ENCODE results near the gene PRR22.

PRR22 gene

DNA sequence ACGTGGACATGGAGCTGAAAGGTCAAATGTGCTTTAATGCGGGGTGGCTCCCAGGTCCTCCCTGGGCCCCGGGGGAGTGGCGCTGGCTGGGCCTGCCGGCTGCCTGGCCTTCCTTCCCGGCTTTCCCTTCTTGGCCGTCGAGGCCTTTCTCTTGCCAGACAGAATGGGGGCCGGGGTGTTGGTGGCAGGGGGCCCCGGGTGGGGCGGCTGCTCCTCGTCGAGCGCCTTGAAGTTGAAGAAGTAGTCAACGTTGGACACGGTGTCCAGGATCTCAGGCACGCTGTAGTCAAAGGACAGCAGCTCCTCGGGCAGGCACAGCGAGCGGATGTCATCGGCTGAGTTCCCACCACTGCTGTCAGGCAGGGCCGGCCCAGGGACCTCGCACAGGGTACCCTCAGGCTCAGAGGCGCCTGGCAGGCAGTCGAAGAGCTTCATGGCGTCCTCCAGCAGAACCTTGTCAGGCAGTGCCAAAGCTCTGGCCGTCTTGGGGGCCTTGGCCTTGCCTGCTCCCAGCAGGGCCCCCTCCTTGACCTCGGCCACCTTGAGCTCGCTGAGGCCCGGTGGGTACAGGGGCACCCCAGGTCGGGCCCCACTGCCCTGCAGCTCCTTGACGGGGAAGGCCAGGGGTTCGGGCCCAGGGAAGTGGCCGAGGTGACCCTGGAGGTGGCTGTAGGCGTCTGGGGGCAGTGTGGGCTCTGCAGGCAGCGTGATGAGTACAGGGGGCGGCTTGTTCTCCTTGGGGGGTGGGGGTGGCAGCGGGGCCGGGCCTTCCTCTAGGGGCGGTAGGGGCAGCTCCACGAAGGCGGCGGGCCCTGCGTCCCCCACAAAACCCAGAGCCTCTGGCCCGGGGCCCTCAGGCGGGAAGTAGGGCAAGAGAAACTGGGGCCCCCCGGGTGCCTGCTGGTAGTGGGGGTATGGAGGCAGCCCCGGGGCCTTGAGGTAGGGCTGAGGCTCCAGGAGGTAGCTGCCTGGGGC is 1.3 kb downstream of the PRR22 start:
- no peak for DNase-seq (ENCODE audit: low spot score)
- TF ChIP-seq, protein P1, sequence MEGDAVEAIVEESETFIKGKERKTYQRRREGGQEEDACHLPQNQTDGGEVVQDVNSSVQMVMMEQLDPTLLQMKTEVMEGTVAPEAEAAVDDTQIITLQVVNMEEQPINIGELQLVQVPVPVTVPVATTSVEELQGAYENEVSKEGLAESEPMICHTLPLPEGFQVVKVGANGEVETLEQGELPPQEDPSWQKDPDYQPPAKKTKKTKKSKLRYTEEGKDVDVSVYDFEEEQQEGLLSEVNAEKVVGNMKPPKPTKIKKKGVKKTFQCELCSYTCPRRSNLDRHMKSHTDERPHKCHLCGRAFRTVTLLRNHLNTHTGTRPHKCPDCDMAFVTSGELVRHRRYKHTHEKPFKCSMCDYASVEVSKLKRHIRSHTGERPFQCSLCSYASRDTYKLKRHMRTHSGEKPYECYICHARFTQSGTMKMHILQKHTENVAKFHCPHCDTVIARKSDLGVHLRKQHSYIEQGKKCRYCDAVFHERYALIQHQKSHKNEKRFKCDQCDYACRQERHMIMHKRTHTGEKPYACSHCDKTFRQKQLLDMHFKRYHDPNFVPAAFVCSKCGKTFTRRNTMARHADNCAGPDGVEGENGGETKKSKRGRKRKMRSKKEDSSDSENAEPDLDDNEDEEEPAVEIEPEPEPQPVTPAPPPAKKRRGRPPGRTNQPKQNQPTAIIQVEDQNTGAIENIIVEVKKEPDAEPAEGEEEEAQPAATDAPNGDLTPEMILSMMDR (IDR thresholded peaks at IDR 0.05; ENCODE audit: extremely low read depth, missing control alignments), result no peak

DNA sequence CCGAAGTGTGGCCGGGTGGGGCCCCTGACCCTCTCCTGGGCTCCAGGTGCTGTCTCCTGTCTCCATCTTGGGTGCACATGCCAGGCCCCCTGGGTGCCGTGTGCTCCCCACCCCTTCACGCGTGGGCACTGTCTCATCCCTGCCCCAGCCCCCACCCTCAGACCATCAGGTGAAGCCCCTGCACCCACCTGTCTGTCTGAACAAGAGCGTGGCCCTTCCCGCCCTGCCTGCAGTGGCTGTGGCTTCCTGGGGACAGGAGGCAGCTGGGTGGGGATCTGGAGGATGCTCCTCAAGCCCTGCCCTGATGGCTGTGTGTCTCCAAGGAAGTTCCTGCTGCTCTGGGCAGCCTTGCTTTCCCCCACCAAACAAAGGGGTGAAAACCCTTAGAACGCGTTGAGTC is 2.2 kb downstream of the PRR22 start:
- DNase-seq (ENCODE audit: low spot score), result no peak
- TF ChIP-seq, protein P1 (IDR thresholded peaks at IDR 0.05; ENCODE audit: extremely low read depth, missing control alignments), result no peak

DNA sequence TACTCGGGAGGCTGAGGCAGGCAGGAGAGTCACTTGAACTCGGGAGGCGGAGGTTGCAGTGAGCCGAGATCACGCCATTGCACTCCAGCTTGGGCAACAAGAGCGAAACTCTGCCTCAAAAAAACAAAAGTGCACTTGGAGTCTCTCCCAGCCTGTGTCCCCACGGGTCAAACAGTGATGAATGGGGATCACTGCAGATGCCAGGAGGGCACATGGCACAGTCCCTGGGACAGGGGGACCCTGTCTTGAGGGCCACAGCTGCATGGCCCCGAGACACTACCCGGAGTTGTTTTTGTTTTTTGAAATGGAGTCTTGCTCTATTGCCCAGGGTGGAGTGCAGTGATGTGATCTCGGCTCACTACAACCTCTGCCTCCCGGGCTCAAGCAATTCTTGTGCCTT is 3.6 kb downstream of the PRR22 start:
- DNase-seq (ENCODE audit: low spot score), result peak; percentile 2

DNA sequence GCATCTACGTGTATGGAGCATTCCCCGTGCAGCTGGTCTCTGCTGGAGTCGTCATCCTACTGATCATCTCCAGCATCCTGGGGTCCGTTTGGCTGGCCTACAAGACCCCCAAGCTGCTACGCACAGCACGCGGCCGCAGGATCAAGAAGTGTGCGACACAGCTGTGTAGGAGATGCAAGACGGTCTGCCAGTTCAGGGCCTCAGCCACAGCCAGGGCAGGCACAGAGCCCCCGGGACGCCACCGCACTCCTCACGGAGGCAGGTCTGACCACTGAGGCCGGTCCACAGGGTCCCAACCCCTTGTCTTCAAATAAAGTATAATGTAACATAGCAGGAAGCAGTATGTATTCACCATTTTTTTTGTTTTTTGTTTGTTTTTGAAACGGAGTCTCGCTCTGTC is 6.1 kb downstream of the PRR22 start:
- TF ChIP-seq, protein P1 (IDR thresholded peaks at IDR 0.05; ENCODE audit: extremely low read depth, missing control alignments), result no peak
- DNase-seq (ENCODE audit: low spot score), result peak; percentile 1

DNA sequence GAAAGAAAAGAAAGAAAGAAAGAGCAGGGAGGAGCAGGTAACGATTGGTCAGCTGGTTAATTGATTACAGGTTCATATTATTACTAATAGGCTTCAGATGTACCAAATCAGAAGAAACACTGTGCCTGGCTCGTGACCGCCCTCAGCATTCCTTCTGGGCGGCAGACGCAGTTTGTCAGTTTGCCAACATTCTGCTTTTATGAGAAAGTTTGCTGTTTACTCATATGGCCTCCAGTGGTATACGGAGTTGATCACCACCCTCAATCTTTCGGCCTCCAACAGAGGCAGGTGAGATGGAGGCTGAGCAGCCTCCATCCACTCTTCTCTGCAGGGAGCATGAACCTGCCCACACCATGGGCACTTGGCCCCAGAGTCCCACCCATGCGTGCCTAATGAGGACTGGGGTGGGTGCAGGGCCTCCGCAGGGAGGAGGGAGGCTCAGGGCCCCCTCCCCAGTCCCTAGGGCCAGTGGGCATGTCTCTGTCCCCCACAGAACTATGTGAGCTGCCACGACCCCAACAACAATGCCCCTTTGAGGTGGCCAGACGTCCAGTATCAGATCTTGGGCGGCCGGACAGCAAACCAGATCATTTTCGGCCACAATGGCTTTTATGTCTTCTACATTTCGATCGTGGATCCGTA is 8.8 kb downstream of the PRR22 start:
- DNase-seq (ENCODE audit: low spot score), result no peak
- TF ChIP-seq, protein P1 (IDR thresholded peaks at IDR 0.05; ENCODE audit: extremely low read depth, missing control alignments), result no peak

DNA sequence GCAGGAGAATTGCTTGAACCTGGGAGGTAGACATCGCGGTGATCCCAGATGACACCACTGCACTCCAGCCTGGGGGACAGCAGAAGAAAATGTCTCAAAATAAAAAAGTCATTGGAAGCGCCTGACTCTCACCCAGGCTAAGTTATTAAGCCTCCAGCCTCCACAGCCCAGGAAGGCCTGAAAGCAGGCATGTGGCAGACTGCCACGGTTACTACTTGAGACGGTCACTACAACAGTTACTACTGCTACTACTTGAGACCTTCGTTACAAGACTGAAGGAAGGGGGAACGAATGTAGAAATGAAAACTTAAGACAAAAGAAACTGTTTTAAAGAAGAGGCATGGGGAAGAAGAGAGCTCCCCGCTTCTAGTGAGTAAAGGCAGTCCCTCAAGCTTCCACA is 9.6 kb downstream of the PRR22 start:
- DNase-seq (ENCODE audit: low spot score), result no peak
- TF ChIP-seq, protein P1 (IDR thresholded peaks at IDR 0.05; ENCODE audit: extremely low read depth, missing control alignments), result no peak

DNA sequence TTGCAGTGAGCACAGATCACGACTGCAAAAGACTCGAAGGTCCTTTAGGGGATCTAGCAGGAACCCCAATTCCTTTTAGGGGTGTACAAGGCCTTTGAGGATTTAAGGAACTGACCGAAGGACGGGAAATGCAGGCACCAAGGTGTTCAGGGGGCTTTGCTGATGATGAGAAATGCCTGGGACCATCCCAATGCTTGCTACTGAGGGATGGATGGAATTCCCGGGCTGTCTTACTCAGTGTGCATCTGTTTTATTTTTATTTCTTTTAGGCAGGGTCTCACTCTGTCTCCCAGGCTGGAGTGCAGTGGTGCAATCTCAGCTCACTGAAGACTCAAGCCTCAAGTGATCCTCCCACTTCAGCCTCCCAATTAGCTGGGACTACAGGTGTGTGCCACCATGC is 11.3 kb downstream of the PRR22 start:
- TF ChIP-seq, protein P1 (IDR thresholded peaks at IDR 0.05; ENCODE audit: extremely low read depth, missing control alignments), result no peak
- DNase-seq (ENCODE audit: low spot score), result no peak

All from GM20000 (cell line).